C4-2B (cell line): ENCODE data around the gene VTCN1.

ENCODE experiments used
- ZFX ChIP-seq: fragments of 450-650 bp; IDR thresholded peaks from 2 replicates; pipeline ENCODE4 v1.6.1; 2017
- TF ChIP-seq, protein P1 (sequence below): fragments of 450-650 bp; conservative IDR thresholded peaks from 2 replicates; pipeline ENCODE4 v1.5.1; 2017; ENCODE audit warnings: mild to moderate bottlenecking

DNA sequence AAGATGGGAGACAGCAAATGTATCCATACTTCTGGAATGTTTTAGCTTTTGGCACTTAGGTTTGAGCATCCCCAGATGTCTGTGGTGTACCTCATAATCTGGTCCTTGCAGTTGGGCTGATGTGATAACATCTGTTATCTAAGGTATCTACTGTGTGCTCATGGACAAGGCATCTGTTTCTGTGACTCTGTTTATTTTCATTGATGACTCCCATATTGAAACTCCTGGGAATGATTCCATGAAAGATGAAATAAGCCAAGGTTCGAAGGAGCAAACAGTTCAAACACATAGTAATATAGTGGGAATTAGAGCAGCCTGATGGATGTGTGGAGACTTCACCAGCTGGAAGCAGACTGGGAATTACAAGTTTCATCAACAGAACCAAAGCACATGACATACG is 68.5 kb downstream of the VTCN1 start:
- TF ChIP-seq, protein P1, sequence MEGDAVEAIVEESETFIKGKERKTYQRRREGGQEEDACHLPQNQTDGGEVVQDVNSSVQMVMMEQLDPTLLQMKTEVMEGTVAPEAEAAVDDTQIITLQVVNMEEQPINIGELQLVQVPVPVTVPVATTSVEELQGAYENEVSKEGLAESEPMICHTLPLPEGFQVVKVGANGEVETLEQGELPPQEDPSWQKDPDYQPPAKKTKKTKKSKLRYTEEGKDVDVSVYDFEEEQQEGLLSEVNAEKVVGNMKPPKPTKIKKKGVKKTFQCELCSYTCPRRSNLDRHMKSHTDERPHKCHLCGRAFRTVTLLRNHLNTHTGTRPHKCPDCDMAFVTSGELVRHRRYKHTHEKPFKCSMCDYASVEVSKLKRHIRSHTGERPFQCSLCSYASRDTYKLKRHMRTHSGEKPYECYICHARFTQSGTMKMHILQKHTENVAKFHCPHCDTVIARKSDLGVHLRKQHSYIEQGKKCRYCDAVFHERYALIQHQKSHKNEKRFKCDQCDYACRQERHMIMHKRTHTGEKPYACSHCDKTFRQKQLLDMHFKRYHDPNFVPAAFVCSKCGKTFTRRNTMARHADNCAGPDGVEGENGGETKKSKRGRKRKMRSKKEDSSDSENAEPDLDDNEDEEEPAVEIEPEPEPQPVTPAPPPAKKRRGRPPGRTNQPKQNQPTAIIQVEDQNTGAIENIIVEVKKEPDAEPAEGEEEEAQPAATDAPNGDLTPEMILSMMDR = no peak
- TF ChIP-seq ZFX = no peak
